Motor neuron (in vitro differentiated cells): ENCODE data around the gene MYLK. TPM values are rescaled to one million over a fixed set of nuclear protein-coding genes. Genes with fewer than 3 reads are reported as not detected.
"Not testable (repeated sequence)": the region's sequence is repeated elsewhere in the genome, so short reads cannot be mapped to it uniquely, and the experiment has no call there.

Experiments
- ATAC-seq, 8 experiments: fragments of 200-7000 bp; cut with Tn5 transposase; replicated peaks in 6 of 8; 2 replicates each; pipeline ENCODE4 v1.8.0; 2021; ENCODE audit warnings: mild to moderate bottlenecking in 8 of 8, moderate library complexity in 8 of 8
- H3K27ac ChIP-seq, 2 donors: fragments of 250-450 bp; sonication (Bioruptor Pico); 2 replicates each; pipeline ENCODE4 v1.9.0; 2021; ENCODE audit warnings: antibody characterized with exemption in 2 of 2, mild to moderate bottlenecking in 2 of 2, moderate library complexity in 1 of 2
- H3K4me1 ChIP-seq, 2 donors: fragments of 250-450 bp; sonication (Bioruptor Pico); replicated peaks in 1 of 2; 2 replicates each; pipeline ENCODE4 v1.6.1; 2021; ENCODE audit warnings: antibody characterized with exemption in 2 of 2, mild to moderate bottlenecking in 2 of 2, moderate library complexity in 1 of 2
- H3K4me3 ChIP-seq, 5 donors: fragments of 250-450 bp; sonication (Bioruptor Pico); 2 replicates each; pipeline ENCODE4 v1.9.0; 2021; ENCODE audit warnings: antibody characterized with exemption in 5 of 5, mild to moderate bottlenecking in 5 of 5, moderate library complexity in 4 of 5
- WGBS, 10 experiments: fragments of 450-650 bp; shearing (Covaris generic); methylation state at CpG; one replicate each; pipeline ENCODE4 v1.0.0; 2022; 5-methylcytosine and 5-hydroxymethylcytosine counted together
- in situ Hi-C, 9 experiments: fragments of 400-800 bp; cut with MboI; loops; one replicate each; pipeline ENCODE4 v1.15.0; 2021; ENCODE audit warnings: low sequenced_read_pairs in 9 of 9, low pct_unique_long_range_greater_than_20kb in 2 of 9; ENCODE audit not compliant: unreplicated experiment in 9 of 9
- total RNA-seq, 8 experiments: library from RNA; unstranded; fragments of 300-600 nt; gene quantifications; 2 replicates each; pipeline versions ENCODE4 v1.2.3 to v1.2.4, GENCODE V29; 2022

Gene MYLK
- total RNA-seq, 8 experiments from 2014 or later = 1.8 to 18.7 (median 6.1) TPM

GRCh38 chr3:123740391-123740822 lies 143.7 kb downstream of the MYLK start:
- Histone ChIP-seq H3K4me1 (no peaks in the 10 kb centered on the region), H3K27ac (no peak overlapping the region), H3K4me3 (no peak overlapping the region)
- no peak for ATAC-seq
- in situ Hi-C loops = no loop called here
- WGBS, 10 experiments = 60 to 100% (median 90%) methylated on average over 1 to 5 of the region's 6 CpGs; no CpG with 5 or more reads in 6 of the 10 experiments

GRCh38 chr3:123739754-123740153 lies 144.4 kb downstream of the MYLK start:
- in situ Hi-C loops = no loop called here
- no peak overlapping the region for H3K27ac ChIP-seq
- H3K4me3 ChIP-seq = no peak overlapping the region
- no peaks in the 10 kb centered on the region for H3K4me1 ChIP-seq
- 0 to 88% (median 60%) methylated on average over 1 to 2 of the region's 2 CpGs; no CpG with 5 or more reads in 1 of the 10 experiments for WGBS, 10 experiments
- ATAC-seq = peak in 4 of 8 experiments; percentile 12 to 84 (median 51)

GRCh38 chr3:123739106-123739505 lies 145.0 kb downstream of the MYLK start:
- in situ Hi-C loops = no loop called here
- H3K27ac ChIP-seq = no peak overlapping the region
- no peak overlapping the region for H3K4me3 ChIP-seq
- no peaks in the 10 kb centered on the region for H3K4me1 ChIP-seq
- 17 to 100% (median 92%) methylated on average over 1 to 2 of the region's 2 CpGs; no CpG with 5 or more reads in 3 of the 10 experiments for WGBS, 10 experiments
- no peak for ATAC-seq

- ATAC-seq, in situ Hi-C loops, H3K4me1 ChIP-seq, H3K4me3 ChIP-seq, H3K27ac ChIP-seq: not testable (repeated sequence)
- WGBS, 10 experiments = 73 to 100% (median 100%) methylated on average over 1 to 5 of the region's 5 CpGs; no CpG with 5 or more reads in 3 of the 10 experiments
These were observed 145.6 kb downstream of the MYLK start for GRCh38 chr3:123738522-123738921.

- Histone ChIP-seq H3K4me3 (no peak overlapping the region), H3K27ac (no peak overlapping the region), H3K4me1 (no peaks in the 10 kb centered on the region)
- no peak for ATAC-seq
- in situ Hi-C loops = no loop called here
- WGBS, 10 experiments = 80 to 100% (median 95%) methylated on average over 2 to 7 of the region's 14 CpGs; no CpG with 5 or more reads in 7 of the 10 experiments
These were observed 147.0 kb downstream of the MYLK start for GRCh38 chr3:123737168-123737567.

- no peak for ATAC-seq
- 40 to 100% (median 80%) methylated on average over 1 to 2 of the region's 2 CpGs; no CpG with 5 or more reads in 1 of the 10 experiments for WGBS, 10 experiments
- no peak overlapping the region for H3K27ac ChIP-seq
- H3K4me1 ChIP-seq = peaks cover 0 to 7% of the 10 kb centered on the region in 2 donors
- in situ Hi-C loops = no loop called here
- H3K4me3 ChIP-seq = no peak overlapping the region
These were observed 148.7 kb downstream of the MYLK start for GRCh38 chr3:123735456-123735855.

GRCh38 chr3:123734527-123734902 lies 149.6 kb downstream of the MYLK start:
- 60 to 100% (median 88%) methylated on average over 2 to 5 of the region's 6 CpGs for WGBS, 10 experiments
- no peak overlapping the region for H3K27ac ChIP-seq
- peaks cover 0 to 8% of the 10 kb centered on the region in 2 donors for H3K4me1 ChIP-seq
- in situ Hi-C loops = no loop called here
- no peak overlapping the region for H3K4me3 ChIP-seq
- no peak for ATAC-seq

GRCh38 chr3:123733805-123734526 lies 150.2 kb downstream of the MYLK start:
- Histone ChIP-seq H3K27ac (no peak overlapping the region), H3K4me3 (no peak overlapping the region), H3K4me1 (peaks cover 0 to 8% of the 10 kb centered on the region in 2 donors)
- in situ Hi-C loops = no loop called here
- peak in 2 of 8 experiments; percentile 25 to 49 for ATAC-seq
- WGBS, 10 experiments = 33 to 100% (median 87%) methylated on average over 1 to 7 of the region's 13 CpGs; no CpG with 5 or more reads in 2 of the 10 experiments

DNA sequence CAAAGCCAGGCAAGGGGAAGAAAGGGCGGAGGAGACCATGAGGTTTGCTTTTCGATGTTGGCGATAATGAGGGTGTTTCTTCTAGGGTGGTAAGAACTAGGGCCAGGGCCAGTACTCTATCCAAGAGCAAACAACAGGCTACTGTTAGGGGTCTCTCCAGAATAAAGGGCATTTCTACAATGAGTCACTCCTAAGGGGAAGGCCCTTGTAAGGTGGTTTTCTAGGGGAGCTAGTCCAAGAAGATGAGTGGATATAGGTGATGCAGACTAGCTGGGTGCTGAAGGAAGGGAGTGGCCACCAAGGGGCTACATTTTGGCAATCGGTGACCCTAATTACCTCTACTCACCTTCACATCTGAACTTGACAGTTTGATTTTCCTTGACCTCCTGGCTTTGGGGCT lies 150.8 kb downstream of the MYLK start:
- Histone ChIP-seq H3K4me3 (no peak overlapping the region), H3K27ac (no peak overlapping the region), H3K4me1 (peaks cover 0 to 8% of the 10 kb centered on the region in 2 donors)
- WGBS, 10 experiments = 90 to 100% (median 100%) methylated on average over 1 to 2 of the region's 4 CpGs; no CpG with 5 or more reads in 5 of the 10 experiments
- in situ Hi-C loops = no loop called here
- ATAC-seq = no peak

GRCh38 chr3:123732447-123732846 lies 151.7 kb downstream of the MYLK start:
- in situ Hi-C loops = no loop called here

GRCh38 chr3:123730829-123731228 lies 153.3 kb downstream of the MYLK start:
- Histone ChIP-seq H3K4me1 (peaks cover 0 to 8% of the 10 kb centered on the region in 2 donors), H3K4me3 (no peak overlapping the region), H3K27ac (no peak overlapping the region)
- WGBS, 10 experiments = 50 to 100% (median 88%) methylated on average over 1 to 2 of the region's 4 CpGs; no CpG with 5 or more reads in 2 of the 10 experiments
- in situ Hi-C loops = no loop called here
- peak in 5 of 8 experiments; percentile 81 to 95 (median 94) for ATAC-seq

More at GRCh38 chr3:123732447-123732846, 151.7 kb downstream of the MYLK start:
- H3K4me1 ChIP-seq = peaks cover 0 to 8% of the 10 kb centered on the region in 2 donors
- 0 to 96% (median 90%) methylated on average over 2 to 3 of the region's 3 CpGs; no CpG with 5 or more reads in 3 of the 10 experiments for WGBS, 10 experiments
- H3K27ac ChIP-seq = no peak overlapping the region
- H3K4me3 ChIP-seq = no peak overlapping the region
- ATAC-seq = peak in 2 of 8 experiments; percentile 54 to 82

GRCh38 chr3:123728991-123729390 lies 155.1 kb downstream of the MYLK start:
- H3K4me1 ChIP-seq = peaks cover 0 to 8% of the 10 kb centered on the region in 2 donors
- WGBS, 10 experiments = 67 to 100% (median 100%) methylated on average over 1 to 3 of the region's 3 CpGs; no CpG with 5 or more reads in 2 of the 10 experiments
- H3K27ac ChIP-seq = no peak overlapping the region
- no peak for ATAC-seq
- in situ Hi-C loops = no loop called here
- H3K4me3 ChIP-seq = no peak overlapping the region

- peaks cover 5 to 8% of the 10 kb centered on the region in 2 donors for H3K4me1 ChIP-seq
- WGBS, 10 experiments = 38 to 100% (median 69%) methylated on average over 1 to 2 of the region's 2 CpGs
- H3K4me3 ChIP-seq = no peak overlapping the region
- in situ Hi-C loops = no loop called here
- ATAC-seq = no peak
- no peak overlapping the region for H3K27ac ChIP-seq
These were observed 156.1 kb downstream of the MYLK start for GRCh38 chr3:123728014-123728413.
